ENCODE measurements around the gene DHX8.
A peak's percentile ranks its signal among the peaks of the same experiment; 100 is the strongest.

The DHX8 gene

GRCh38 chr17:43545383-43545632, 61.5 kb downstream of the DHX8 start:
- Histone ChIP-seq H3K4me1 (no peaks in the 10 kb centered on the region), H3K79me2 (no peaks in the 10 kb centered on the region), H3K27ac (peak overlapping the region; percentile 73), H3K9me3 (ENCODE audit: control insufficient read depth, low read length) (no peaks in the 10 kb centered on the region), H3K27me3 (ENCODE audit: control insufficient read depth, insufficient read depth, low read length) (no peaks in the 10 kb centered on the region), H3K4me2 (ENCODE audit: low read length) (peak overlapping the region; percentile 93), H3K9ac (peak overlapping the region; percentile 67), H3K4me3 (ENCODE audit: low read depth, low read length) (peak overlapping the region; percentile 66), H3K36me3 (ENCODE audit: control insufficient read depth, insufficient read depth, low read length) (no peaks in the 10 kb centered on the region), H2AFZ (peak overlapping the region; percentile 98)
- TF ChIP-seq CTCF (IDR thresholded peaks at IDR 0.05) = no peak

GRCh38 chr17:43546319-43547188, 62.8 kb downstream of the DHX8 start, which contains the start of gene ETV4:
Gene ETV4 (minus strand): TSS chr17:43546340. CDS start chr17:43545617, 723 bp downstream.
- Histone ChIP-seq H3K4me3 (ENCODE audit: low read depth, low read length) (peak within 1 kb of the TSS; percentile 66), H2AFZ (peak within 1 kb of the TSS; percentile 98), H3K36me3 (ENCODE audit: control insufficient read depth, insufficient read depth, low read length) (no peaks in the 10 kb centered on the region), H3K27me3 (ENCODE audit: control insufficient read depth, insufficient read depth, low read length) (no peaks in the 10 kb centered on the region), H3K27ac (peak within 1 kb of the TSS; percentile 73), H3K9me3 (ENCODE audit: control insufficient read depth, low read length) (no peaks in the 10 kb centered on the region), H3K4me1 (no peaks in the 10 kb centered on the region), H3K4me2 (ENCODE audit: low read length) (peak within 1 kb of the TSS; percentile 93), H3K79me2 (no peaks in the 10 kb centered on the region), H3K9ac (peak within 1 kb of the TSS; percentile 67)
- TF ChIP-seq CTCF (IDR thresholded peaks at IDR 0.05) = no peak

GRCh38 chr17:43547189-43547550, 63.4 kb downstream of the DHX8 start:
- no peak overlapping the region for H3K27ac ChIP-seq
- H3K9me3 ChIP-seq (ENCODE audit: control insufficient read depth, low read length) = no peaks in the 10 kb centered on the region
- H3K27me3 ChIP-seq (ENCODE audit: control insufficient read depth, insufficient read depth, low read length) = no peaks in the 10 kb centered on the region
- H3K4me1 ChIP-seq = no peaks in the 10 kb centered on the region
- no peak overlapping the region for H3K4me2 ChIP-seq (ENCODE audit: low read length)
- no peaks in the 10 kb centered on the region for H3K36me3 ChIP-seq (ENCODE audit: control insufficient read depth, insufficient read depth, low read length)
- H3K9ac ChIP-seq = no peak overlapping the region
- no peak overlapping the region for H3K4me3 ChIP-seq (ENCODE audit: low read depth, low read length)
- H3K79me2 ChIP-seq = no peaks in the 10 kb centered on the region
- TF ChIP-seq CTCF (IDR thresholded peaks at IDR 0.05) = no peak
- H2AFZ ChIP-seq = no peak overlapping the region

GRCh38 chr17:43547659-43548256, 64.0 kb downstream of the DHX8 start:
- TF ChIP-seq CTCF (IDR thresholded peaks at IDR 0.05) = no peak
- Histone ChIP-seq H3K36me3 (ENCODE audit: control insufficient read depth, insufficient read depth, low read length) (no peaks in the 10 kb centered on the region), H3K27ac (no peak overlapping the region), H3K4me3 (ENCODE audit: low read depth, low read length) (no peak overlapping the region), H3K79me2 (no peaks in the 10 kb centered on the region), H3K27me3 (ENCODE audit: control insufficient read depth, insufficient read depth, low read length) (no peaks in the 10 kb centered on the region), H3K9me3 (ENCODE audit: control insufficient read depth, low read length) (no peaks in the 10 kb centered on the region), H2AFZ (no peak overlapping the region), H3K4me1 (no peaks in the 10 kb centered on the region), H3K9ac (no peak overlapping the region), H3K4me2 (ENCODE audit: low read length) (no peak overlapping the region)

Data from parathyroid adenoma (tissue), 2 donors.